HepG2 (cell line): ENCODE results near the gene RPUSD3. TPM values are rescaled to one million over a fixed set of nuclear protein-coding genes. Genes with fewer than 3 reads are reported as not detected.

Source experiments
- ATF7 ChIP-seq, 2 experiments: fragments of 450-650 bp in 1 of 2; sonication (generic) in 1 of 2; formaldehyde crosslinking in 1 of 2; IDR thresholded peaks; 2 replicates each; pipeline versions ENCODE4 v1.4.0 to v1.6.1; 2016 to 2020; ENCODE audit warnings: antibody characterized with exemption in 1 of 2, mild to moderate bottlenecking in 1 of 2, missing genetic modification reagents in 1 of 2
- CENPT ChIP-seq: sonication (generic); formaldehyde crosslinking; IDR thresholded peaks from 2 replicates; pipeline ENCODE4 v1.8.0; 2022; ENCODE audit warnings: low read depth, mild to moderate bottlenecking, moderate library complexity, missing genetic modification reagents
- KDM2A ChIP-seq: sonication (generic); formaldehyde crosslinking; IDR thresholded peaks from 2 replicates; pipeline ENCODE4 v1.4.0; 2020; ENCODE audit warnings: low read depth, missing genetic modification reagents, borderline replicate concordance
- MED13 ChIP-seq: sonication (generic); formaldehyde crosslinking; IDR thresholded peaks from 2 replicates; pipeline ENCODE4 v1.5.0; 2020; ENCODE audit warnings: missing genetic modification reagents
- NCOA1 ChIP-seq: sonication (generic); formaldehyde crosslinking; IDR thresholded peaks from 2 replicates; pipeline ENCODE4 v1.9.0; 2021; ENCODE audit warnings: missing genetic modification reagents
- NONO ChIP-seq, 2 experiments: fragments of 450-650 bp in 1 of 2; sonication (generic) in 1 of 2; formaldehyde crosslinking in 1 of 2; IDR thresholded peaks in 1 of 2; conservative IDR thresholded peaks in 1 of 2; 2 replicates each; pipeline versions ENCODE4 v1.6.1 to v1.8.0; 2017 to 2022; ENCODE audit warnings: mild to moderate bottlenecking in 1 of 2, missing genetic modification reagents in 1 of 2, moderate library complexity in 1 of 2
- SIX4 ChIP-seq: sonication (generic); formaldehyde crosslinking; IDR thresholded peaks from 2 replicates; pipeline ENCODE4 v1.4.0; 2020; ENCODE audit warnings: missing genetic modification reagents
- SNRNP70 ChIP-seq: fragments of 200-400 bp; formaldehyde crosslinking; IDR thresholded peaks from 2 replicates; pipeline ENCODE4 v1.6.1; 2017; ENCODE audit warnings: mild to moderate bottlenecking, low read depth, low read length, moderate library complexity
- TCF7 ChIP-seq: sonication (generic); IDR thresholded peaks from 2 replicates; pipeline ENCODE4 v1.6.1; 2016; ENCODE audit warnings: antibody characterized with exemption, low read depth
- TFAP4 ChIP-seq: sonication (generic); IDR thresholded peaks from 2 replicates; pipeline ENCODE4 v1.6.1; 2016; ENCODE audit warnings: low read depth, borderline replicate concordance
- ZBTB39 ChIP-seq: sonication (generic); formaldehyde crosslinking; IDR thresholded peaks from 2 replicates; pipeline ENCODE4 v1.5.0; 2020; ENCODE audit warnings: missing genetic modification reagents
- ZNF326 ChIP-seq: sonication (generic); formaldehyde crosslinking; IDR thresholded peaks from 2 replicates; pipeline ENCODE4 v1.4.0; 2020; ENCODE audit warnings: missing genetic modification reagents, borderline replicate concordance
- ZNF672 ChIP-seq: sonication (generic); formaldehyde crosslinking; IDR thresholded peaks from 2 replicates; pipeline ENCODE4 v1.8.1; 2022; ENCODE audit warnings: missing genetic modification reagents
- ZNF768 ChIP-seq: sonication (generic); formaldehyde crosslinking; IDR thresholded peaks from 2 replicates; pipeline ENCODE4 v1.4.0; 2020; ENCODE audit warnings: missing genetic modification reagents
- ZNF777 ChIP-seq: sonication (generic); formaldehyde crosslinking; IDR thresholded peaks from 2 replicates; pipeline ENCODE4 v1.4.0; 2020; ENCODE audit warnings: missing genetic modification reagents
- ZNF83 ChIP-seq: sonication (generic); formaldehyde crosslinking; IDR thresholded peaks from 2 replicates; pipeline ENCODE4 v1.4.0; 2020; ENCODE audit warnings: missing genetic modification reagents, mild to moderate bottlenecking, borderline replicate concordance
- polyA plus RNA-seq, 8 experiments: library from polyadenylated mRNA; depleted of rRNA in 3 of 8; stranded (reverse) in 7 of 8; unstranded in 1 of 8; fragments of >200 nt; fragmentation: Illumina TruSeq in 4 of 8; extraction: Trizol in 4 of 8; gene quantifications; 2 replicates each; pipeline versions ENCODE4 v1.2.1 to v1.2.3, GENCODE V29; 2011 to 2016; ENCODE audit warnings: low read depth in 4 of 8, missing spikeins in 1 of 8, mixed read lengths in 1 of 8; ENCODE audit not compliant: insufficient read depth in 1 of 8
- total RNA-seq, 5 experiments: library from RNA; depleted of rRNA; stranded (reverse); fragments of >200 nt; fragmentation: Illumina TruSeq; extraction: Trizol; gene quantifications; 2 replicates each; pipeline ENCODE4 v1.2.3, GENCODE V29; 2016; ENCODE audit warnings: low read depth in 1 of 5
- TF ChIP-seq, protein P1 (sequence below): sonication (generic); formaldehyde crosslinking; IDR thresholded peaks from 2 replicates; pipeline ENCODE4 v1.4.0; 2020; ENCODE audit warnings: low read depth, missing genetic modification reagents
- TF ChIP-seq, protein P2 (sequence below): sonication (generic); formaldehyde crosslinking; conservative IDR thresholded peaks from 2 replicates; pipeline ENCODE4 v1.4.0; 2020; ENCODE audit warnings: mild to moderate bottlenecking, missing genetic modification reagents, moderate library complexity

RPUSD3 gene
- total and polyA plus RNA-seq, 2 of the 13 experiments (the other 11 are each of a cell fraction or from before 2014, with no cell fraction given), result 32.1 to 48.7 TPM

DNA sequence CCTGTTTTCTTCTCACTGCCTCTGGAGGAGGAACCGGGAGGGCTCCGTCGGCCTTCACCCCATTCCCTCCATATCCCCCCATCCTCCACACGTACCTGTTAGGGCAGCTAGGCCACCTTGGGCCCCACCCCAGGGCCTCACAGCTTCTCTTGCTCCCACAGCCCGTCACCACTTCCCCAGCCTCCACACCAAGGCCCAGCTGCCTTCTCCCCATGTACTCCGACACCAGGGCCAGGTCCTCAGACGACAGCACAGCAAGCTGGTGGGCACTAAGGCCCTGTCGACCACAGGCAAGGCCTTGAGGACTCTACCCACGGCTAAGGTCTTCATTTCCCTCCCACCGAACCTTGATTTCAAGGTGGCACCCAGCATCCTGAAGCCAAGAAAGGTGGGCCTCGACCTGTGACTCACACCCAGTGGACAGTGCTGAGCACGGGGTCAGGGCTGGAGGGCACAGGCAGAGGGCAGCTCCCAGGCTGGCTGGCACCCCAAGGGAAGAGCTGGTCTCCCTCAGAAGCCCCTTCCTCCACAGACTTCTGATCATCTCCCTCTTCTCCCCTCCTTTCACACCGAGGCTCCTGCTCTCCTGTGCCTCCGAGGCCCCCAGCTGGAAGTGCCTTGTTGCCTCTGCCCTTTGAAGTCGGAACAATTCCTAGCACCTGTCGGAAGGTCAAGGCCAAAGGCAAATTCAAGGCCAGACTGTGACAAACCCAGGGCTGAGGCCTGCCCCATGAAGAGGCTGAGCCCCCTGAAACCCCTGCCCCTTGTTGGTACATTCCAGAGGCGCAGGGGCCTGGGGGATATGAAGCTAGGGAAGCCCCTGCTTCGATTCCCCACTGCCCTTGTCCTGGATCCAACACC lies 9.1 kb downstream of the RPUSD3 start (continued):
- TF ChIP-seq, protein P1, sequence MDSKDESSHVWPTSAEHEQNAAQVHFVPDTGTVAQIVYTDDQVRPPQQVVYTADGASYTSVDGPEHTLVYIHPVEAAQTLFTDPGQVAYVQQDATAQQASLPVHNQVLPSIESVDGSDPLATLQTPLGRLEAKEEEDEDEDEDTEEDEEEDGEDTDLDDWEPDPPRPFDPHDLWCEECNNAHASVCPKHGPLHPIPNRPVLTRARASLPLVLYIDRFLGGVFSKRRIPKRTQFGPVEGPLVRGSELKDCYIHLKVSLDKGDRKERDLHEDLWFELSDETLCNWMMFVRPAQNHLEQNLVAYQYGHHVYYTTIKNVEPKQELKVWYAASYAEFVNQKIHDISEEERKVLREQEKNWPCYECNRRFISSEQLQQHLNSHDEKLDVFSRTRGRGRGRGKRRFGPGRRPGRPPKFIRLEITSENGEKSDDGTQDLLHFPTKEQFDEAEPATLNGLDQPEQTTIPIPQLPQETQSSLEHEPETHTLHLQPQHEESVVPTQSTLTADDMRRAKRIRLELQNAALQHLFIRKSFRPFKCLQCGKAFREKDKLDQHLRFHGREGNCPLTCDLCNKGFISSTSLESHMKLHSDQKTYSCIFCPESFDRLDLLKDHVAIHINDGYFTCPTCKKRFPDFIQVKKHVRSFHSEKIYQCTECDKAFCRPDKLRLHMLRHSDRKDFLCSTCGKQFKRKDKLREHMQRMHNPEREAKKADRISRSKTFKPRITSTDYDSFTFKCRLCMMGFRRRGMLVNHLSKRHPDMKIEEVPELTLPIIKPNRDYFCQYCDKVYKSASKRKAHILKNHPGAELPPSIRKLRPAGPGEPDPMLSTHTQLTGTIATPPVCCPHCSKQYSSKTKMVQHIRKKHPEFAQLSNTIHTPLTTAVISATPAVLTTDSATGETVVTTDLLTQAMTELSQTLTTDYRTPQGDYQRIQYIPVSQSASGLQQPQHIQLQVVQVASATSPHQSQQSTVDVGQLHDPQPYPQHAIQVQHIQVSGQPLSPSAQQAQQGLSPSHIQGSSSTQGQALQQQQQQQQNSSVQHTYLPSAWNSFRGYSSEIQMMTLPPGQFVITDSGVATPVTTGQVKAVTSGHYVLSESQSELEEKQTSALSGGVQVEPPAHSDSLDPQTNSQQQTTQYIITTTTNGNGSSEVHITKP (CRISPR knock-in tag), result peak; percentile 77; the same call in 1 of the 2 replicates
- TF ChIP-seq SNRNP70, result no peak
- no peak for TF ChIP-seq NCOA1
- TF ChIP-seq, protein P2, sequence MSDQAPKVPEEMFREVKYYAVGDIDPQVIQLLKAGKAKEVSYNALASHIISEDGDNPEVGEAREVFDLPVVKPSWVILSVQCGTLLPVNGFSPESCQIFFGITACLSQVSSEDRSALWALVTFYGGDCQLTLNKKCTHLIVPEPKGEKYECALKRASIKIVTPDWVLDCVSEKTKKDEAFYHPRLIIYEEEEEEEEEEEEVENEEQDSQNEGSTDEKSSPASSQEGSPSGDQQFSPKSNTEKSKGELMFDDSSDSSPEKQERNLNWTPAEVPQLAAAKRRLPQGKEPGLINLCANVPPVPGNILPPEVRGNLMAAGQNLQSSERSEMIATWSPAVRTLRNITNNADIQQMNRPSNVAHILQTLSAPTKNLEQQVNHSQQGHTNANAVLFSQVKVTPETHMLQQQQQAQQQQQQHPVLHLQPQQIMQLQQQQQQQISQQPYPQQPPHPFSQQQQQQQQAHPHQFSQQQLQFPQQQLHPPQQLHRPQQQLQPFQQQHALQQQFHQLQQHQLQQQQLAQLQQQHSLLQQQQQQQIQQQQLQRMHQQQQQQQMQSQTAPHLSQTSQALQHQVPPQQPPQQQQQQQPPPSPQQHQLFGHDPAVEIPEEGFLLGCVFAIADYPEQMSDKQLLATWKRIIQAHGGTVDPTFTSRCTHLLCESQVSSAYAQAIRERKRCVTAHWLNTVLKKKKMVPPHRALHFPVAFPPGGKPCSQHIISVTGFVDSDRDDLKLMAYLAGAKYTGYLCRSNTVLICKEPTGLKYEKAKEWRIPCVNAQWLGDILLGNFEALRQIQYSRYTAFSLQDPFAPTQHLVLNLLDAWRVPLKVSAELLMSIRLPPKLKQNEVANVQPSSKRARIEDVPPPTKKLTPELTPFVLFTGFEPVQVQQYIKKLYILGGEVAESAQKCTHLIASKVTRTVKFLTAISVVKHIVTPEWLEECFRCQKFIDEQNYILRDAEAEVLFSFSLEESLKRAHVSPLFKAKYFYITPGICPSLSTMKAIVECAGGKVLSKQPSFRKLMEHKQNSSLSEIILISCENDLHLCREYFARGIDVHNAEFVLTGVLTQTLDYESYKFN (CRISPR knock-in tag), result 0 out of 2 replicates have a peak, but pooled peaks have one; percentile 31
- no peak for TF ChIP-seq SIX4 (CRISPR knock-in tag)
- TF ChIP-seq TFAP4, result peak; percentile 56; the same call in 1 of the 2 replicates
- no peak for TF ChIP-seq ZNF326
- TF ChIP-seq NONO (IDR thresholded peaks at IDR 0.05), result no peak
- TF ChIP-seq NONO (CRISPR knock-in tag; conservative IDR thresholded peaks at IDR 0.05), result 0 out of 2 replicates have a peak, but pooled peaks have one; percentile 34
- TF ChIP-seq TCF7, result peak; percentile 67
- TF ChIP-seq ATF7 (IDR thresholded peaks at IDR 0.05), result no peak
- no peak for TF ChIP-seq ATF7 (CRISPR knock-in tag; IDR thresholded peaks at IDR 0.05)
- no peak for TF ChIP-seq ZNF672
- no peak for TF ChIP-seq ZBTB39 (CRISPR knock-in tag)
- TF ChIP-seq KDM2A (CRISPR knock-in tag), result peak; percentile 23; the same call in 1 of the 2 replicates
- no peak for TF ChIP-seq CENPT (CRISPR knock-in tag)
- no peak for TF ChIP-seq MED13
- no peak for TF ChIP-seq ZNF768 (CRISPR knock-in tag)
- no peak for TF ChIP-seq ZNF777
- no peak for TF ChIP-seq ZNF83
